Lung (tissue), 12 donors: ENCODE measurements around the gene FMN1. TPM values are rescaled to one million over a fixed set of nuclear protein-coding genes. Genes with fewer than 3 reads are reported as not detected.
A peak's percentile ranks its signal among the peaks of the same experiment; 100 is the strongest.

Experiments
- ATAC-seq: fragments of 200-7000 bp; cut with Tn5 transposase; one replicate; pipeline ENCODE4 v1.9.1; 2020; ENCODE audit warnings: moderate number of reproducible peaks; ENCODE audit not compliant: insufficient read depth, low FRiP score
- DNase-seq, 3 donors: peaks; one replicate each; pipeline ENCODE4 v3.0.0-alpha.2; 2013 to 2017
- H3K27ac ChIP-seq, 2 donors: one replicate each; pipeline ENCODE4 v1.5.1; 2013; ENCODE audit warnings: mild to moderate bottlenecking in 2 of 2, moderate library complexity in 2 of 2, control low read depth in 1 of 2, inconsistent platforms in 1 of 2, low read depth in 1 of 2, low read length in 1 of 2
- H3K27me3 ChIP-seq, 3 donors: one replicate each; pipeline ENCODE4 v1.5.1; 2013; ENCODE audit warnings: low read length in 2 of 3; ENCODE audit not compliant: control insufficient read depth in 3 of 3, insufficient read depth in 3 of 3
- H3K36me3 ChIP-seq, 4 donors: one replicate each; pipeline ENCODE4 v1.5.1; 2013; ENCODE audit warnings: low read length in 4 of 4, mild to moderate bottlenecking in 1 of 4, moderate library complexity in 1 of 4; ENCODE audit not compliant: control insufficient read depth in 4 of 4, insufficient read depth in 4 of 4
- H3K4me1 ChIP-seq, 5 donors: one replicate each; pipeline ENCODE4 v1.5.1; 2013; ENCODE audit warnings: low read length in 5 of 5, mild to moderate bottlenecking in 2 of 5, moderate library complexity in 1 of 5; ENCODE audit not compliant: control insufficient read depth in 5 of 5, insufficient read depth in 5 of 5
- H3K4me3 ChIP-seq: one replicate; pipeline ENCODE4 v1.5.1; 2013; ENCODE audit warnings: mild to moderate bottlenecking, control low read depth, moderate library complexity
- H3K9ac ChIP-seq, 2 donors: one replicate each; pipeline ENCODE4 v1.5.1; 2013; ENCODE audit warnings: low read length in 2 of 2, control low read depth in 1 of 2; ENCODE audit not compliant: insufficient read depth in 1 of 2
- H3K9me3 ChIP-seq, 4 donors: one replicate each; pipeline ENCODE4 v1.5.1; 2013; ENCODE audit warnings: low read length in 3 of 4, mild to moderate bottlenecking in 1 of 4, moderate library complexity in 1 of 4; ENCODE audit not compliant: control insufficient read depth in 4 of 4, insufficient read depth in 3 of 4
- CTCF ChIP-seq: IDR thresholded peaks from 2 replicates; pipeline ENCODE4 v1.5.1; 2012; ENCODE audit warnings: mild to moderate bottlenecking; ENCODE audit errors: control extremely low read depth, extremely low read depth
- WGBS, 2 donors: extraction: QIAGEN DNeasy Blood & Tissue Kit; methylation state at CpG; one replicate each; pipeline ENCODE4 v1.1.7; 2013; 5-methylcytosine and 5-hydroxymethylcytosine counted together
- polyA plus RNA-seq, 2 donors: library from polyadenylated mRNA; stranded (reverse); fragments of 200-250 nt; gene quantifications; one replicate each; pipeline ENCODE4 v1.2.1, GENCODE V29; 2013
- total RNA-seq, 2 donors: library from RNA; depleted of rRNA in 1 of 2; stranded (reverse); fragments of >200 nt in 1 of 2; gene quantifications; one replicate each; pipeline ENCODE4 v1.2.1, GENCODE V29; 2014 to 2021
- donor health status: control.
- donor health status: control.
- donor health status: Bipolar disorder and iron deficiency.
- donor health status: healthy.
- donor health status: DM: yes; HTN: yes; CAD: no.

Gene FMN1
- total and polyA plus RNA-seq, 4 donors: 4.6 to 45.2 (median 15.7) TPM

GRCh38 chr15:33116198-33116597, 78.3 kb downstream of the FMN1 start:
- Histone ChIP-seq H3K4me3 (no peak overlapping the region), H3K27ac (no peak overlapping the region), H3K27me3 (no peaks in the 10 kb centered on the region), H3K36me3 (no peaks in the 10 kb centered on the region), H3K4me1 (peaks cover 0 to 24% (median 0%) of the 10 kb centered on the region in 5 donors), H3K9ac (no peak overlapping the region), H3K9me3 (no peaks in the 10 kb centered on the region)
- DNase-seq (no peak), ATAC-seq (no peak)
- 75 to 91% methylated on average over 8 of the region's 8 CpGs for WGBS, 2 donors
- no peak for TF ChIP-seq CTCF

- Histone ChIP-seq H3K4me1 (peaks cover 0 to 24% (median 0%) of the 10 kb centered on the region in 5 donors), H3K27me3 (no peaks in the 10 kb centered on the region), H3K36me3 (no peaks in the 10 kb centered on the region), H3K9ac (no peak overlapping the region), H3K27ac (no peak overlapping the region), H3K9me3 (no peaks in the 10 kb centered on the region), H3K4me3 (no peak overlapping the region)
- ATAC-seq (no peak), DNase-seq (no peak)
- TF ChIP-seq CTCF: no peak
- 51 to 52% methylated on average over 4 of the region's 4 CpGs for WGBS, 2 donors
These were observed 79.2 kb downstream of the FMN1 start for GRCh38 chr15:33115191-33115861.

GRCh38 chr15:33114374-33114717, 80.2 kb downstream of the FMN1 start:
- Histone ChIP-seq H3K36me3 (no peaks in the 10 kb centered on the region), H3K27me3 (no peaks in the 10 kb centered on the region), H3K9ac (no peak overlapping the region), H3K4me3 (no peak overlapping the region), H3K9me3 (no peaks in the 10 kb centered on the region), H3K4me1 (peaks cover 0 to 16% (median 0%) of the 10 kb centered on the region in 5 donors), H3K27ac (no peak overlapping the region)
- peak; percentile 68 to 88 (median 81) for DNase-seq
- WGBS, 2 donors: 64 to 70% methylated on average over 8 of the region's 8 CpGs
- ATAC-seq: no peak
- TF ChIP-seq CTCF: no peak
